ENCODE data around the gene DUSP11.

Gene DUSP11

DNA sequence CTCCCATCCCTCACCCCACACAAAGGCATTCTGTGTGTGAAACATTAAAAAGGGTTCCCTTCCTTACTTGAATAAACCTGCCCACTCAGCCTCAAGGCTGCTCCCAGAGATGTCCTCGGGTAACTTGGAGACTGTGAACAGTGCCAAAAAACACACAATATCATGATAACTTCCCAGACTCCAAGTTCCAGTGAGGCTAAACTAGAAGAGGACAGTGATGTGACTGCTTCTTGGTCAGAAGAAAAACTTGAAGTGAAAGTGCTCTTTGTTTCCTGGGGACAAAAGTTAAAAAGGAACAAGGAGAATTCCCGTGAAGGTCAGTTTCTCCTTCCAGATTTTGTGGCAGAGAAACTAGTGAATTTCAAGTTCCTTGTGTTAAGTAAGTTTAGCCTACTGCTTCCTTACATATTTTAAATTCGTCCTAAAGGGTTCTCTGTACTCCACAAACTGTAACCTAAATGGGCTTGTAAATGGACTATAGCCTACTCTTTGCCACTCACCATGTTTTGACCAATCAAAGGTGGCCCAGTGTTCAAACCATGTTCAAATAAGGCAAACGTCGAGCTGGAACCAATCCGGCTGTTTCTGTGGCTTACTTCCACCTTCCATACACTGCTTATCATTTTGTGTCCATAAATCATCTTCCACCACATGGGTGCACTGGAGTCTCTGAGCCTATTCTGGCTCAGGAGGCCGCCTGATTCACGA lies 63.2 kb downstream of the DUSP11 start:
- no peak for DNase-seq

GRCh38 chr2:73714091-73714490 lies 65.8 kb downstream of the DUSP11 start:
- no peak for DNase-seq

Data from SIG-M5 (cell line).